HG02938 (cell line): Measurements from ENCODE around the gene ERC1.

ENCODE experiments used
- ATAC-seq: cut with Tn5 transposase; IDR thresholded peaks from one replicate; pipeline ENCODE4 v1.9.1; 2021; ENCODE audit warnings: mild to moderate bottlenecking, moderate library complexity; ENCODE audit not compliant: unreplicated experiment

ERC1 gene

DNA sequence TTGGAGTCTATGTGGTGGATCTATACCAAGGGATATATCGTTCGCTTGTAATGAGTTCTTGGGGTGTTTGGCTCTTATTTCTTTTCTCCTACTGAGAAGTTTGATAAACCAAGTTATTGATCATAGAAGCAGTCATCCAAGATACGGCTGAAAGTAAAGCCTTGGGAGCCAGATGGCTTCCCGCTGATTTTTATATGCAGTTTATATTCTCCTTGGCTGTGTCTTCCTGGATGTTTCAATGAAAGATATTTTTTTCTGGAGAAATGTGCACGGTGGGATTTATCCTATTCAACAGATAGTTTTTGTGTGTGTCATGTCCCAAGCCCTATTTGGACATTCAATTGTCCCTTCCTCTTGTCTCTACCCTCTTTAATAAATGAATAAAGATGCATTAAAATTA, 289.0 kb downstream of the ERC1 start:
- ATAC-seq = no peak

GRCh38 chr12:1281683-1282366, 290.8 kb downstream of the ERC1 start:
- no peak for ATAC-seq

DNA sequence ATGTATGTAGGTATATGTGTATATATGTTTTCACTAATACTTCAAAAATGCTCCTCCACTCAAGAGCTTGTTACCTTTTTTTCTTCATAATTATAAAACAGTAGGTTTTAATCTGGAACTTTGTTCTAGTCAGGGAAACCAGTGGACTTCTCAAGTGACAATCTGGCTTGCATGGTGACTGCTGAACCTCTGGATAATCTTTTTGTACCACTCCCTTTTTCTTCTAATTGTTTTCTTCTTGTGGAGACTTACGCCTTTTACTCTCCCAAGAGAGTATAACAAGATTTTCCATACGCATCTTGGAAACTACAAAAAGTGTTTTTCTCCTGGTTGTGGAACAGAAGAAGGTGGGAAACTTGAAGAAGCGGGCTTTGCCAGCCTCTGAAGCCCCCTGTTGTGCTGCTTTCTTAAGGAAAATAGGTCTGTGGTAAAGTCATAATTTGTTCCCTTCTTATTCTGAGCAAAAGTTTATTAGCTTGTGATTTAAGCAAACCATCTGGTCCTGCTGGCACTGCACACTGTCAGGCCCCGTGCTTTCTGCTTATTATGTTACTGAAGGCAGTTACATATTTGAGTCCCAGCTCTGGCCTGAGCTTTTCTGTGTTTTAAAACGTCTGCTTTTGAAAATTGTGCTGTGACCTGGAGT, 291.8 kb downstream of the ERC1 start:
- ATAC-seq = no peak

DNA sequence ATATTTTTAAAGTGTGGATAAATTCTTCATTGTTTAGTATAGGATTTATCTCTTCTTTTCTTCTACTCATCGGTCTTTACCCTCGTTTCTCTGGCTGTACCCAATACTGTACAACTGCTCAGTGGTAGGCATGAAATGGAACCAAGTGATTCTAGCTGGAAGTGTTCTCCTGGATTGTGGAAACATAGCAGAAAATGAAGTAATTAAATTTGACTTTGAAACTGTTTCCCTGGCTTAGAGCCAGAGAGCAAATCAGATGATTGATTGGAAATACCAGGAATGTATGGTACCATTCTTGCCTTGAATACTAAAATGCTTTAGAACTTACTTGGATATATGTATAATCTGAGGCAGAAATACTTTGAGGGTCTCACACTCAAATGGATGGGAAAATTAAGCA, 292.3 kb downstream of the ERC1 start:
- ATAC-seq = no peak

DNA sequence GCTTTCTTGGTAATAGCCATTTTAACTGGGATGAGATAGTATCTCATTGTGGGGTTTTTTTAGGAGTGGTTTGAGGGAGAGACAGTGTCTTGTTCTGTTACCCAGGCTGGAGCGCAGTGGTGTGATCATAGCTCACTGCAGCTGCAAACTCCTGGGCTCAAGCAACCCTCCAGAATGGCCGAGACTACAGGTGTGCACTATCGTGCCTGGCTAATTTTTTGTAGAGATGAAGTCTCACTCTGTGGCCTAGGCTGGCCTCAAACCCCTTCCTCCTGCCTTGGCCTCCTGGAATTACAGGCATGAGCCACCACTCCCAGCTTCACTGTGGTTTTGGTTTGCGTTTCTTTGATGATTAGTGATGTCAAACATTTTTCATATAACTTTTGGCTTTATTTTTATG, 293.6 kb downstream of the ERC1 start:
- ATAC-seq = no peak

DNA sequence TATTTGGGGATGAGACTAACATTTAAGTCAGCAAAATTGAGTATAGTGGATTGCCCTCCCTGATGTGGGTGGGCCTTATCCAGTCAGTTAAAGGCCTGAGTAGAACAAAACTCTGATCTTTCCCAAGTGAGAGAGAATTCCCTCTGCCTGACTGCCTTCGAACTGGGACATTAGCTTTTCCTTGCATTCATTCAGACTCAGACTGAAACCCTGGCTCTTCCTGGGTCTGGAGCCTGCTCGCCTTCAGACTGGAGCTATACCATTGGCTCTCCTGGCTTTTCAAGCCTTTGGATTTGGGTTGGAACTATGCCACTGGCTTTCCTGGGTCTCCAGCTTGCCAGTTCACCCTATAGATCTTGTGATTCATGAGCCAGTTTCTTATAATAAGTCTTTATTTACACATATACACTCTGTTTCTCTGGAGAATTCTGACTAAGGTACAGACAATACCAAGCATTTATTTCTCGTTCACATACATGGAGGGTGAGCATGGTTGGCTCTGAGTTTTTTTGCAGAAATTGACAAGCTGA, 296.5 kb downstream of the ERC1 start:
- no peak for ATAC-seq

DNA sequence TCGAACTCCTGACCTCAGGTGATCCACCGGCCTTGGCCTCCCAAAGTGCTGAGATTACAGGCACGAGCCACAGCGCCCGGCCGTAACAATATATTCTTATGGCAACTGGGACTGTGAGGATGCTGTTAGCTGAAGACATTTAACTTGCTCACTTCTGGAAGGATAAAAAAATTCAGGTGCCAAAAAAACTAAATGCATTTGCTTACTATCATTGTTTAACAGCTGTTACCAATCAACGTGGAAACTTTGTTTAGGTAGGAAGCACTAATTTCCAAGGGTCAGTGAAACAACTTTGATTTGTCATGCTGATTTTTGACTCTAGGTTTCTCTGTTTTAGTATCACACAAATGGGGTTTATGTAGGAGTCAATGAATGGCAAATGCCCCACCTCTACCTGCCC, 297.3 kb downstream of the ERC1 start:
- ATAC-seq = no peak

- ATAC-seq = no peak
Observed at GRCh38 chr12:1289371-1290155, 298.5 kb downstream of the ERC1 start.

- ATAC-seq = no peak
Observed at GRCh38 chr12:1290716-1291115, 299.7 kb downstream of the ERC1 start.

DNA sequence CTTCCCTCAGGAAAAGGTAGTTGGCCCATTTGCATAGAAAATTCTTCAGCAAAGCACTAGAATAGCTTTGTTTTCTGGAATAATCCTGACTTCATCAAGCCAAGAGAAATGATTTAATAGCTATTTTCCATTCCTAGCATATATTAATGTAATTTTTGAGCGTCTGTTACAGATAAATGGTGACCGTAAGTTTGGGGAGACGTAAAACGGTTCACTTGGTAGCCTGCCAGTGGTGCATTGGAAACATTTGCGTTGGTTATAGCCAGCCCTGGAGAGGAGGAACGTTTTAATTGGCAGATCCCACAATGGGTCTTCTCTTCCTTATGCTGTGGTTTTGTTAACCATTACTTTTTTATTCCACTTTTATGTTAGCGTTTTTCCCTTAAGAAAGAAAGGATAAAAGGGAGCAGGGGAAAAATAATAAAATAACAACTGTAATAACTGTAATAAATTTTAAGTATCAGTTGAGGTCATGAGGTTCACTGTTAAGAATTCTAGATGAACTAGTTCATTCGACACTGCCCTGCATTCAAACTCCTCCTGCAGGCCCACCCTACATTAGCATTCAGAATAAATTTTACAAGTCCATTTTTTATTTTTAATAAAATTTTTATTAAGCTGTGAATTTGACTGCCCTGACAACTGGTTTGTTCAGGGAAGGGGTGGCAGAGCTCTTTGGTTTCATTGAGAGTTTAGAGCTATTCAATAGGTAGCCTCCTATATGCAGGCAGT, 300.7 kb downstream of the ERC1 start:
- ATAC-seq = no peak

DNA sequence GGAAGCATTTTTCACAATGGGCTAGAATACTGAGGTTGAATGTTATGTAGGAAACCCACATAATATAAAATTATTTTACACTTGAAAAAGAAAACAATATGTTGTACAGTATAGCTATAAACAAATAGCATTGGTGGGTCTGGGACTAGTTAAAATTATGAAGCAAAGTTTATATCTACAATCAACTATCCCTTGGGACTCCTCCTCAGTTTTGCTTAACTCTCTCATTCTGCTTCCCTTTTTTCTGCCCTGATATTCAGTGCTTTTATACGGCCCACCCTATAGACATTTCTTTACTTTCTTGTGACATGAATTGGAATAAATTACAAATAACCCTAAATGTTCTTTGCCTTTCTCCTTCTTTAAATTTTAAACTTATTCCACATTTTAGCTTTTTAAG, 302.9 kb downstream of the ERC1 start:
- ATAC-seq = no peak

DNA sequence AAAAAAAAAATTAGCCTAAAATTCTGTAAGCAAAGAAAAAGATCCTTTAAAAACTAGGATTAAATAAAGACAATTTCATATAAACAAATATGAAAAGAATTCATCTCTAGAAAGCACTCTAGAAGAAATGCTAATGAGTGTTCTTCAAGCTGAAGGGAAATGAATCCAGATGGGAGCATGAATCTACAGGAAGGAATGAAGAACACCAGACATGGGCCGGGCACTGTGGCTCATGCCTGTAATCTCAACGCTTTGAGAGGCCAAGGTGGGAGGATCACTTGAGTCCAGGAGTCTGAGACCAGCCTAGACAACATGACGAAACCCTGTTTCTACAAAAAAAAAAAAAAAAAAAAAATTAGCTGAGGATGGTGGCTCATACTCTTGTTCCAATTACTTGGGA, 306.2 kb downstream of the ERC1 start:
- ATAC-seq = no peak

DNA sequence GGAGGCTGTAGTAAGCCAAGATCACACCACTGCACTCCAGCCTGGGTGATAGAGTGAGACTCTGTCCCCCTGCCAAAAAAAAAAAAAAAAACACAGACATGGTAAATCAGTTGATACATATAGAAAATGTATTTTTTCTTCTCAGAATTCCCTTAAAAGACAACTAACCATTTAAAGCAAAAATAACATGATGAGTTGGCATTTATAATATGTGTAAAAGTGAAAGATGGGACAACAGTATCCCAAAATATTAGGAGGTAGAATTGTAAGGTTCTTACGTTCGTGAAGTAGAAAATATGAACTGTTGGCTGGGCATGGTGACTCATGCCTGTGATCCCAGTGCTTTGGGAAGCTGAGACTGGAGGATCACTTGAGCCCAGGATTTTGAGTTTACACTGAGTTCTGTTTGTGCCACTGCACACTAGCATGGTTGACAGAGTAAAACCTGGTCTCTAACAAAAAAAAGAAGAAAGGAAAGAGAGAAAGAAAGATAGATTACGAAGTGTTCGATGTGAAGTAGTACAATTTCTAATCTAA, 306.7 kb downstream of the ERC1 start:
- ATAC-seq = no peak

GRCh38 chr12:1300460-1300859, 309.4 kb downstream of the ERC1 start:
- ATAC-seq = no peak

GRCh38 chr12:1302201-1302870, 311.3 kb downstream of the ERC1 start:
- ATAC-seq = no peak

GRCh38 chr12:1305063-1305434, 314.0 kb downstream of the ERC1 start:
- no peak for ATAC-seq

- no peak for ATAC-seq
Observed at GRCh38 chr12:1305791-1306500, 314.9 kb downstream of the ERC1 start.

DNA sequence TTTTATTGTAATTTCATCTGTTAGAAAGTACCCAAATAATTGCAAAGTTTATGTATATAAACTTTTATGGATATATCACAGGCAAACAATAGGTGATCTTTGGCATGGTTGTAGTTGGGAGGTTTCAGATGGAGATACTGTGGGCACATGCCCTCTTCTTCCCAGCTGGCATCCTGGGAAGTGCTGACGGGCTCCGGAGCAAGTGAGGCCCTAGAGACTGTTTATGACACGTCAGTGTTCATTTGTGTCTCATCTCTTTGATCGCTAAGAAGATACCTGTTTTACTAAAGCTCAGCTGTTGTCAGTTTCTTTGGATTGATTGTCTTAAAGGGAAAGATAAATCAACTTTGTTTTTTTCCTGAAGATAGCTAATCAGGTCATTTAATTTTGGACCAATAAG, 315.8 kb downstream of the ERC1 start:
- ATAC-seq = no peak

GRCh38 chr12:1307796-1308195, 316.8 kb downstream of the ERC1 start:
- ATAC-seq = no peak

DNA sequence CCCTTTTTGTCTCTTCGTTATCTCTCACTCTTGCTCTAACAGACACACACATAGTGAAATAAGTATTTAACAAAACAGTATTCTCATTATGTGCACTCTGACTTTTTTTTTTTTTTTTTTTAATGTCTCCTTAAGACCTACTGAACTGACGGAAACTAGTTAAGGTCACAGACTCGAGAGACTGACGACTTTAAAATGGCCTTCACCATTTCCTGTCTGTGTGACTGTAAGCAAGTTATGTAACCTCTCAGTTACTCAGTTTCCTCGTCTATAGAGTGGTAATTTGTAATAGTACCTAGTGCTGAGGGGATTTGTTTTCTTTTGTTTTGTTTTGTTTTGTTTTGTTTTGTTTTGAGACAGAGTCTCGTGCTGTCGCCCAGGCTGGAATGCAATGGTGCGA, 318.6 kb downstream of the ERC1 start:
- no peak for ATAC-seq
